Endodermal cell (in vitro differentiated cells): ENCODE data around the gene FBXL13. TPM values are rescaled to one million over a fixed set of nuclear protein-coding genes. Genes with fewer than 3 reads are reported as not detected.
"Not testable (repeated sequence)": the region's sequence is repeated elsewhere in the genome, so short reads cannot be mapped to it uniquely, and the experiment has no call there.

Experiments used
- DNase-seq: peaks from one replicate; pipeline ENCODE4 v3.0.0-alpha.2; 2017
- H3K27ac ChIP-seq: 2 replicates; pipeline ENCODE4 v1.5.1; 2013; ENCODE audit warnings: mild to moderate bottlenecking, low read depth, low read length, moderate library complexity
- H3K27me3 ChIP-seq: 2 replicates; pipeline ENCODE4 v1.6.1; 2013; ENCODE audit warnings: mild to moderate bottlenecking, low read length, moderate library complexity; ENCODE audit not compliant: insufficient read depth, control insufficient read depth, poor library complexity, severe bottlenecking
- H3K36me3 ChIP-seq: 2 replicates; pipeline ENCODE4 v1.7.0; 2013; ENCODE audit warnings: mild to moderate bottlenecking, low read length, moderate library complexity; ENCODE audit not compliant: control insufficient read depth, insufficient read depth
- H3K4me1 ChIP-seq: one replicate; pipeline ENCODE4 v1.7.0; 2013; ENCODE audit warnings: low read length; ENCODE audit not compliant: control insufficient read depth, insufficient read depth
- H3K4me3 ChIP-seq: 2 replicates; pipeline ENCODE4 v1.5.1; 2013; ENCODE audit warnings: mild to moderate bottlenecking, low read length, moderate library complexity
- H3K9ac ChIP-seq: 2 replicates; pipeline ENCODE4 v1.6.1; 2013; ENCODE audit warnings: mild to moderate bottlenecking, low read length, moderate library complexity; ENCODE audit not compliant: poor library complexity, severe bottlenecking; ENCODE audit errors: extremely low read depth
- H3K9me3 ChIP-seq: 2 replicates; pipeline ENCODE4 v1.6.1; 2013; ENCODE audit warnings: mild to moderate bottlenecking, low read length, moderate library complexity; ENCODE audit not compliant: control insufficient read depth
- H3K27ac Mint-ChIP-seq: 2 replicates; pipeline ENCODE4 v1.8.0; 2020; ENCODE audit warnings: mixed read lengths
- H3K27me3 Mint-ChIP-seq: 2 replicates; pipeline ENCODE4 v1.8.0; 2021; ENCODE audit warnings: mild to moderate bottlenecking, mixed read lengths; ENCODE audit not compliant: insufficient read depth
- H3K36me3 Mint-ChIP-seq: 2 replicates; pipeline ENCODE4 v1.8.0; 2020; ENCODE audit warnings: low read depth, mixed read lengths
- H3K4me1 Mint-ChIP-seq: 2 replicates; pipeline ENCODE4 v1.8.0; 2020; ENCODE audit warnings: mixed read lengths
- H3K4me3 Mint-ChIP-seq: 2 replicates; pipeline ENCODE4 v1.8.0; 2020; ENCODE audit warnings: mild to moderate bottlenecking, moderate library complexity, mixed read lengths
- H3K9me3 Mint-ChIP-seq: 2 replicates; pipeline ENCODE4 v1.8.0; 2020; ENCODE audit warnings: mild to moderate bottlenecking, mixed read lengths
- CTCF ChIP-seq: fragments of 200-600 bp; sonication (generic); conservative IDR thresholded peaks from 2 replicates; pipeline ENCODE4 v1.5.0; 2021; ENCODE audit warnings: antibody characterized with exemption, mild to moderate bottlenecking
- WGBS, 2 experiments: methylation state at CpG; one replicate each; pipeline versions ENCODE4 v1.1.5 to v1.1.7; 2013; ENCODE audit warnings: missing lambda C conversion rate in 2 of 2, mixed read lengths in 1 of 2; ENCODE audit not compliant: insufficient coverage in 1 of 2, insufficient read length in 1 of 2; 5-methylcytosine and 5-hydroxymethylcytosine counted together
- total RNA-seq, 2 donors: library from RNA; stranded (reverse); fragmentation: NEBNext Ultra II Directional in 1 of 2; extraction: Animal tissue kit (Norgen Biotek cat#: 25700) in 1 of 2; gene quantifications; 2 replicates in 1 of 2; 3 replicates in 1 of 2; pipeline ENCODE4 v1.2.1, GENCODE V29; 2021

The FBXL13 gene
- total RNA-seq, 2 donors from 2014 or later = 2.1 to 2.7 TPM

DNA sequence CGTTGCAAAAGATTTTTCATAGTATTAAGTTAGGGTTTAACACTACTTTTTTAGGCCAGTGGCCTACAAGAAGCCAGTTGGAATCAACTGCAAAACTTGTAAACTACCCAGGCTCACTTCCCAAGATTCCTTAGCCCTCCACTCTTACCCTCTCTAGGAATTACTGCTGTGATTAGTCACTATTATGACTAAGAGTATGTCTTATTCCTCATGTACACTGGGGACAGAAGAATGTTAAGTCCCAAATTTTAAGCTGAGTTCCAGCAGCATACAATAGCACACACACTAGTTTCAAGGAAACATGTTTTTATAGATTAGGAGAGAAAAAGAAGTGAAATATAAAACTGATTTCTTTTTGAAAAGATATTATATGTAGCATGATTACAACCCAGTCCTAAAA is 42.8 kb downstream of the FBXL13 start:
- 80% methylated on average over 1 of the region's 1 CpG; no CpG with 5 or more reads in 1 of the 2 experiments for WGBS, 2 experiments
- no peak for TF ChIP-seq CTCF
- H3K9ac ChIP-seq = no peak overlapping the region
- H3K9me3 ChIP-seq = peaks cover 30% of the 10 kb centered on the region
- no peaks in the 10 kb centered on the region for H3K4me1 ChIP-seq
- no peak overlapping the region for H3K27ac ChIP-seq
- no peaks in the 10 kb centered on the region for H3K36me3 ChIP-seq
- H3K36me3 Mint-ChIP-seq = peaks cover 13% of the 10 kb centered on the region
- H3K27ac Mint-ChIP-seq = no peak overlapping the region
- H3K27me3 Mint-ChIP-seq = no peaks in the 10 kb centered on the region
- H3K27me3 ChIP-seq = no peaks in the 10 kb centered on the region
- no peak overlapping the region for H3K4me3 ChIP-seq
- no peak overlapping the region for H3K4me3 Mint-ChIP-seq
- DNase-seq = no peak
- peaks cover 26% of the 10 kb centered on the region for H3K9me3 Mint-ChIP-seq
- H3K4me1 Mint-ChIP-seq = no peaks in the 10 kb centered on the region

GRCh38 chr7:103031024-103031423 is 43.6 kb downstream of the FBXL13 start:
- H3K9me3 Mint-ChIP-seq = peaks cover 25% of the 10 kb centered on the region
- no peak overlapping the region for H3K9ac ChIP-seq
- no peaks in the 10 kb centered on the region for H3K4me1 ChIP-seq
- no peak overlapping the region for H3K27ac ChIP-seq
- no peak for DNase-seq
- no peaks in the 10 kb centered on the region for H3K27me3 Mint-ChIP-seq
- H3K27ac Mint-ChIP-seq = no peak overlapping the region
- H3K4me1 Mint-ChIP-seq = no peaks in the 10 kb centered on the region
- H3K4me3 Mint-ChIP-seq = no peak overlapping the region
- no peak overlapping the region for H3K4me3 ChIP-seq
- peaks cover 13% of the 10 kb centered on the region for H3K36me3 Mint-ChIP-seq
- TF ChIP-seq CTCF = no peak
- peaks cover 23% of the 10 kb centered on the region for H3K9me3 ChIP-seq
- 96 to 100% methylated on average over 1 of the region's 1 CpG for WGBS, 2 experiments
- no peaks in the 10 kb centered on the region for H3K36me3 ChIP-seq
- no peaks in the 10 kb centered on the region for H3K27me3 ChIP-seq

DNA sequence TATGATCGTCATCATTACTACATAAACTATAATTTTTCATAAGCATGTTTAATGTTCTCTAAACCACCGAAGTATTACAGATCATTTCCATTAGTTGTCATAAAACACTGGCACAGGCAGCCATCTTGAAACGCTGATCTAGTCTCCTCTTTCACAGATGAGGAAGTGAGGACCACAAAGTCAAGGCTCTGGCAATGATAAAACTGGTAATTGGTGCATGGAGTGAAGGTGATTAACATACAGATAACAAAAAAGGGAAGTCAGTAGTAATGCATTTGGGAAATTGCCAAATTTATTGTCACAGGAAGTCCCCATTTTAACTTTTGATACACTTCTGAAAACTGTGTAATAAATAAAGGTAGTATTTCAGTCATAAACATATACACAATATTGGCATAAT is 49.3 kb downstream of the FBXL13 start:
- DNase-seq = no peak
- no peak for TF ChIP-seq CTCF
- H3K4me1 Mint-ChIP-seq = no peaks in the 10 kb centered on the region
- H3K4me1 ChIP-seq = no peaks in the 10 kb centered on the region
- WGBS, 2 experiments = 95 to 100% methylated on average over 2 to 3 of the region's 3 CpGs
- H3K9ac ChIP-seq = no peak overlapping the region
- no peak overlapping the region for H3K4me3 ChIP-seq
- no peaks in the 10 kb centered on the region for H3K36me3 ChIP-seq
- peaks cover 5% of the 10 kb centered on the region for H3K9me3 ChIP-seq
- H3K4me3 Mint-ChIP-seq = no peak overlapping the region
- H3K27me3 ChIP-seq = no peaks in the 10 kb centered on the region
- H3K27ac ChIP-seq = no peak overlapping the region
- peaks cover 21% of the 10 kb centered on the region for H3K36me3 Mint-ChIP-seq
- no peak overlapping the region for H3K27ac Mint-ChIP-seq
- H3K9me3 Mint-ChIP-seq = peaks cover 30% of the 10 kb centered on the region
- no peaks in the 10 kb centered on the region for H3K27me3 Mint-ChIP-seq

GRCh38 chr7:103023578-103023977 is 51.0 kb downstream of the FBXL13 start:
- H3K9me3 ChIP-seq, H3K27me3 ChIP-seq, H3K9ac ChIP-seq, H3K4me3 Mint-ChIP-seq, H3K4me1 ChIP-seq, H3K27ac Mint-ChIP-seq, H3K4me1 Mint-ChIP-seq, H3K27me3 Mint-ChIP-seq, H3K27ac ChIP-seq, H3K4me3 ChIP-seq, H3K36me3 ChIP-seq, DNase-seq: not testable (repeated sequence)
- Mint-ChIP-seq H3K36me3 (peaks cover 29% of the 10 kb centered on the region), H3K9me3 (peaks cover 45% of the 10 kb centered on the region)
- 100% methylated on average over 1 of the region's 1 CpG; no CpG with 5 or more reads in 1 of the 2 experiments for WGBS, 2 experiments

- not testable (repeated sequence) for H3K4me3 Mint-ChIP-seq, DNase-seq, H3K9ac ChIP-seq, H3K4me1 Mint-ChIP-seq, H3K9me3 ChIP-seq, H3K27me3 ChIP-seq, H3K4me3 ChIP-seq, H3K36me3 ChIP-seq, H3K27ac ChIP-seq, H3K4me1 ChIP-seq, H3K27ac Mint-ChIP-seq, H3K27me3 Mint-ChIP-seq
- 100% methylated on average over 1 of the region's 1 CpG for WGBS, 2 experiments
- H3K9me3 Mint-ChIP-seq = peaks cover 59% of the 10 kb centered on the region
- H3K36me3 Mint-ChIP-seq = peaks cover 39% of the 10 kb centered on the region
Measured at GRCh38 chr7:103021490-103021889, 53.1 kb downstream of the FBXL13 start.
